SK-N-DZ (cell line): ENCODE measurements around the gene NXNL1.
A peak's percentile ranks its signal among the peaks of the same experiment; 100 is the strongest.
"Not testable (repeated sequence)": the region's sequence is repeated elsewhere in the genome, so short reads cannot be mapped to it uniquely, and the experiment has no call there.

Source experiments
- DNase-seq: peaks from one replicate; pipeline ENCODE4 v3.0.0-alpha.2; 2015; ENCODE audit warnings: low spot score

Gene NXNL1

DNA sequence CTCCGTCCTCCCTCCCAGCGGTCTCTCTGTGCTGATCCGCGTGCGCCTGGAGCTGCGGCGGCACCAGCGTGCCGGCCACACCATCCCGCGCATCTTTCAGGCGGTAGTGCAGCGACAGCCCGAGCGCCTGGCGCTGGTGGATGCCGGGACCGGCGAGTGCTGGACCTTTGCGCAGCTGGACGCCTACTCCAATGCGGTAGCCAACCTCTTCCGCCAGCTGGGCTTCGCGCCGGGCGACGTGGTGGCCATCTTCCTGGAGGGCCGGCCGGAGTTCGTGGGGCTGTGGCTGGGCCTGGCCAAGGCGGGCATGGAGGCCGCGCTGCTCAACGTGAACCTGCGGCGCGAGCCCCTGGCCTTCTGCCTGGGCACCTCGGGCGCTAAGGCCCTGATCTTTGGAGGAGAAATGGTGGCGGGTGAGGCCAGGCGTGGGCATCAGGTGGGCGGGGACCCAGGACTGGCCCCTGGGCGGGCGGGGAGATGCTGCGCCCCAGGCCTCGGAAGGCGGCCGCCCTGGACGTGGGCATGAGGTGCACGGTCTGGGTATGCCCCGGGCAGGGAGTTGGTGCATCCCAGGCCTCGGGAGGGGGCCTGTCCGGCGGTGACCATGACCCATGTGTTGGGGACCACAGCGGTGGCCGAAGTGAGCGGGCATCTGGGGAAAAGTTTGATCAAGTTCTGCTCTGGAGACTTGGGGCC lies 26.0 kb upstream of the NXNL1 start:
- DNase-seq = no peak

DNA sequence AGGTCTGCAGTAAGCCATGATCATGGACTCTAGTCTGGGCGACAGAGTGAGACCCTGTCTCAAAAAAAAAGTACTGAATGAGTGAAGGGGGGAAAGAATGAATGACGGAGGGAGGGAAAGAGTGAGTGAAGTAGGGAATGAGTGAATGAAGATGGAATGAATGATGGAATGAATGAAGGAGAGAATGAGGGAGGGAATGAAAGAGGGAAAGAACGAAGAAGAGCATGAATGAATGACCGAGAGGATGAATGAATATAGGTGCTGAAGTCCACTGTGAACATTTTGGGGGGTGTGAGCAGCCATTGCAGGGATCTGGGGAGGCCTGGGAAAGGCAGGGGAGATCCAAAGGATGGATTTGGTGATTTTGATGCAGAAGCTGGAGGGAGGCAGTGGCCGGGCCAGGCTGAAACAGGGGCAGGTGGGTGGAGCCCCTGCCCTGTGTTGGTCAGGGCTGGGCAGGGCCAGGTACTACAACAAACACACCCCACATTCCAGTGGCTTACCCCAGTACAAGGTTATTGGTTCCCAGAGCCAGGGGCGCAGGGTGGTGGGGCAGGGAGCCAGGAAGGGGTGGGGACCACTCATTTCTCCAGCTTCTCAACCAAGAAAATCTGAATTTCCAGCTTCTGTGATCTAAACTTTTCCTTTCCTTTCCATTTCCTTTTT lies 23.9 kb upstream of the NXNL1 start:
- DNase-seq = no peak

DNA sequence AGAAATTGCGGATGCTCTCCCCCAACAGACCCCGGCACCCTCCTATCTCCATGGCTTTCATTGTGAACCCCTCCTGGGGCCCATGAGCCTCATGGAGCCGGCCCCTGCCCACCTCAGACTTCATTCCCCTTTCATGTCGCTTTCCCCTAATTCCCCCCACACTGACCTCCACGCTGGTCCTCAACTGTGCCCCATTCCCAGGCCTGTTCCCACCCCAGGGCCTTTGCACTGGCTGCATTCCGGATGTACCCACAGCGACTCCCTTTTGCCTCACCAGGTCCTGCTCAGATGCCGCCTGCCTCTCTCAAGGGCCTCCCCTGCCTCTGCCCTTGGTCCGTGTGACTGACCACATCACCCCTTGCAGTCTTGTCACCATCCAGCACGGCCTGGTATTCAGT lies 22.9 kb upstream of the NXNL1 start:
- DNase-seq = no peak

DNA sequence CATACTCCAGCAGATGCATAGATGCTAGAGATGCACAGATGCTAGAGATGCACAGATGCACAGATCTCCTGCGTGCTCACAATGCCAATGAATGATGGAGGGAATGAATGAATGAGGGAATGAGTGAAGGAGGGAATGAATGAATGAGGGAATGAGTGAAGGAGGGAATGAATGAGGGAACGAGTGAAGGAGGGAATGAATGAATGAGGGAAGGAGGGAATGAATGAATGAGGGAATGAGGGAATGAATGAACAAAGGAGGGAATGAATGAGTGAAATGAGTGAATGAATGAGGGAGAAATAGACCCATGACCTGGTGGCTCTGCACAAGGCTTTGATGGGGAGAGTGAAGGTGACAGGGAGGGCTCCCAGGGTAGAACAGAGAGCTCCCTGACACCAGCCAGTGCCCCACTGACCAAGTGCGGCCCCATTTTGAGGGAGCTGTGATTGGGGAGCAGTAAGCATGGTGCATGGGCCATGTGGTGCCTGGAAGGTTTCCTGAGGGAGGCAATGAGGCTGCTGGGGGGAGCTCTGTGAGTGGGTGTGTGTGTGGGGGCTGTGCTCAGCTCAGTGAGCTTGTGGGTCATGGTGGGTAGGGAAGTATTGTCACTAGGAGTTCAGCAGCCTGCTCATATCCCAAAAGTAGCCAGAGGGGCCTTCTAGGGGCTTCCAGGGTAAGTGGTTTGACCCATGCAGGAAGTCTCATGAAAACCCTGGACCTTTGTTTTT lies 22.3 kb upstream of the NXNL1 start:
- DNase-seq = no peak

DNA sequence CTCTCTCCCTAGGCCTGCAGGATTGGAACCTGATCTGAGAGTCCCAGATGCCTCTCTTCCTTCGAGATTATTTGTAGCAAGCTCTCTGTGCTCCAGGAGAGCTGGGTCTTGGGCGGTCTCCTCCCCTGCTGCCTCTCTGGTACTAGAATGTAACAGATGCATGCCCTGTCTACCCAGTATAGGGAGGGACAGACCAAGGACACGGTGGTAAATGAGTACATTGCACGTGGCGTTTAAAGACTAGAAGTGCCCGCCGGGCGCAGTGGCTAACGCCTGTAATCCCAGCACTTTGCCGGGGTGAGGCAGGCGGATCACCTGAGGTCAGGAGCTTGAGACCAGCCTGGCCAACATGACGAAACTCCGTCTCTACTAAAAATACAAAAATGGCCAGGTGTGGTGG lies 21.3 kb upstream of the NXNL1 start:
- no peak for DNase-seq

DNA sequence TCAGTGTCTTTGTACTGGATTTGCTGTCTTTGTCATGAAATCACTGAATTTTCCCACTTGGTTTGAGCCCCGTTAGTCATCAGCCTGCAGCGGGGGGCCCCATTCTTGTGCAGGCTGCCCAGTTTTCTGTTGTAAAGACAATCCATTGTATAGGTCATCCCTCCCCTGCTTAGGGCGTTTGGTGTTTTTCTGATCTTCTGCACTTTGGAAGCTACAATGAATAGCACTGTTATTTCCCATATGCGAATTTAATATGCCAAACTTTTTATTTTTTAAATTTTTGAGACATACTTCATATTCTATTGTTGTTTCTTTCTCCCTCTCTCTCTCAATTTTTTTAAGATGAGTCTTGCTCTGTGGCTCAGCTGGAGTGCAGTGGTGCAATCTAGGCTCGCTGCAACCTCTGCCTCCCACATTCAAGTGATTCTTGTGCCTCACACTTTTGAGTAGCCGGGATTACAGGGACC lies 18.6 kb upstream of the NXNL1 start:
- no peak for DNase-seq

DNA sequence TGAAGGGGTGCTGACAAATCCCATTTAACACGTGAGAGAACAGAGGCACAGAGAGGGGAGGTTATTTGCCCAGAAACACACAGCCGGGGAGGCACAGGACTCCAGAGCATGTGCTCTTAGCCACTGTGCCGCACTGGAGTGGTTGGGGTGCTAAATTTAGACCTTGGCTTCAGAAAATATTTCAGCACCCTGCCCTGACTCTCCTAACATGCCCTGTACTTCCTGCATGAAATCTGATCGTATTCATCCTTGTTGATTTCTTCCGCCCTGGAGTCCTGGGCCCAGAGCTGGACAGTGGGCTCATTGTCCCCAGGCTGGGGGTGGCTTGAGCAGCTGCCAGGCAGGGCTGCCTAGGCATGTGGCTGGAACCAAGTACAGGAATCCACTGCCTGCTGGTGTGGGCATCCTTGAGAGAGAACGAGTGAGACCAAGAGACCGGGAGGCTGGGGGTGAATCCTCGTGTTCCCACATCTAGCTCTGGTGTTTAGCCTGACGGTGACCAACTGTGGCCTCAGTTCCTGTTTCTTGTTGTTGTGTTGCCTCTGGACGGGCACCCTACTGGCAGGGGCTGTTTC lies 14.9 kb upstream of the NXNL1 start:
- DNase-seq = no peak

DNA sequence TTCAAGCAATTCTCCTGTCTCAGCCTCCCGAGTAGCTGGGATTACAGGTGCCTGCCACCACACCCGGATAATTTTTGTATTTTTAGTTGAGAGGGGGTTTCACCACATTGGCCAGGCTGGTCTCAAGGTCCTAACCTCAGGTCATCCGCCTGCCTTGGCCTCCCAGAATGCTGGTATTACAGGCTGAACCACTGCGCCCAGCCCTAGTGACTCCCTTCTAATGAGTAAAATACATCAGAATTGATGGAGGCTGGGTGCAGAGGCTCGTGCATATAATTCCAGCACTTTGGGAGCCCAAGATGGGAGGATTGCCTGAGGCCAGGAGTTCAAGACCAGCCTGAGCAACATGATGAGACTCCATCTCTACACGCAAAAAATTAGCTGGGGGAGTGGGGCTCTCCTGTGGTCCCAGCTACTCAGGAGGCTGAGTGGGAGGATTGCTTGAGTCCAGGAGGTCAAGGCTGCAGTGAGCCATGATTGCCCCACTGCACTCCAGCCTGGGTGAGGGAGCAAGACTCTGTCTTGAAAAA lies 14.3 kb upstream of the NXNL1 start:
- not testable (repeated sequence) for DNase-seq

DNA sequence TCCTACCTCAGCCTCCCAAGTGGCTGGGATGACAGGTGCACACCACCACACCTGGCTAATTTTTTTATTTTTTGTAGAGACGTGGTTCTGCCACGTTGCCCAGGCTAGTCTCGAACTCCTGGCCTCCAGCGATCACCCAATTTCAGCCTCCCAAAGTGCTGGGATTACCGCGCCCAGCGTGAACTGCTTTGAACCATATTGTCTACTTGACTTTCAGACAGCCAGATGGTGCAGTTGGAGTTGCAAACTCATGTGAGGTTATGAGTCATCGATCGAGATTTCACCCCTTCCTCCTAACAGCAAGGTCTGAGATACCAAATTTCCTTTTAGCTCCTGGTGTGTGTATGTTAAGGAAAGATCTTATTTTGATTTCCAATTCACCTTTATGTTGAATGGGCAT lies 12.3 kb upstream of the NXNL1 start:
- DNase-seq = no peak

DNA sequence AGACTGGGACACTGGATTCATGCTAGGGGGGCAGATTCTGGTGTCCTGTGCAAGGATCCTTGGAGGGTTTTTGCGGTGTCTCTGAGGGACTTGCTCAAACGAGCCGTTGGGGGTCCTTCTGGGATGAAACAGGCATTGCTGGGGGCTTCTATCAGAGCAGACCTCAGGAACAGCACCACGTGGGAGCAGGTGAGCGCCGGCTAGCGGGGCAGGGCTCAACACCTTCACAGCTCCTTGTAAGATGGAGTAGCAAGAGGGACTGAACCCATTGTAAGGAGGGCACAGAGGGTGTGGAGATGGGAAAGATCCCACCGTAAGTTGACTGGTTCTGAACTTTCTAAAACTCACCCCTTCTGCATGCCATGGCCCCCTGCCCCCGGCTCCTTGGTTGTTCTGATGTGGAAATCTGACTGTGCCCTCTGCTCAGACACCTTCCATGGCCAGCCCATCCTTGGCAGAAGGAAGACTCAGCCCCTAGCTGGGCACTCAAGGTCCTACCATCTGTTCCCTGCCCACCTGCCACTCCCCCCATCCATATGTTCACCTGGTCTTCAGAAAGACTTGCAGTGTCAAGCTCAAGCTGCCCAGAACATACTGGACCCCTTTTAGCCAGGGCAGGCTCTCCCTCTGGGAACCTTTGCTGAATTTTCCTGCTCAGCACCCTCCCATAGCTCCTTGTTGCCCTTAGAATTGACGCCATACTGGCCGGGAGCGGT lies 10.8 kb upstream of the NXNL1 start:
- DNase-seq = no peak

DNA sequence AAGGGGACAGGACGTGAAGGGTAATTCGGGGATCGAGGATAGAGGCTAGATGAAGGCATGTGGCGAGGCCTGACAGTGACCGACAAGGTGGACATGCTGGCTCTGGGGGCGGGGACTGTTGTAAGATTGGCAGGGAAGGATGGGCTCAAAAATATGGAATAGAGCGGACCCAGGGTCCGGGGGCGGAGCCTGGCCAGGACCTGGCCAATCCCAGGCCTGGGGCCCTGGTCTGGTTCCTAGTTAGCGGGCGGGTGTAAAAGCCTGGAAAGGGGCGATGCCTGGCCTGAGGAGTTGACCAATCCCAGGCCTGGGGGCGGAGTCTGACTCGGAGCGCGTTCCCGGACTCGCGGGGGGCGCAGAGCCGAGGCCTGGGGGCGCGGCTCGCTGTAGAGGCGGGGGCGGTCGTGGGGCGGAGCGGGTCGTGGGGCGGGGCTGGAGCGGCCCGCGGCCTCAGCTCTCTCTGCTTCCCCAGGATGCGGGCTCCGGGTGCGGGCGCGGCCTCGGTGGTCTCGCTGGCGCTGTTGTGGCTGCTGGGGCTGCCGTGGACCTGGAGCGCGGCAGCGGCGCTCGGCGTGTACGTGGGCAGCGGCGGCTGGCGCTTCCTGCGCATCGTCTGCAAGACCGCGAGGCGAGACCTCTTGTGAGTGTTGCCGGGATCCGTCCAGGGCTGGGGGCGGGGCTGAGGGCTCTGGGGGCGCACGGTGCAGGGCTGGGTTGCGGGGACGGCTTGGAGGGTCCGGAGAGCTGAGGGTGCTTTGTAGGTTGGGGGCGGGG lies 9.5 kb upstream of the NXNL1 start, which contains the start of gene SLC27A1:
SLC27A1 (plus strand) TSS at position 457 of the 774 bp plus-strand sequence; CDS start at position 474, 17 bp downstream.
- peak; percentile 99 for DNase-seq

DNA sequence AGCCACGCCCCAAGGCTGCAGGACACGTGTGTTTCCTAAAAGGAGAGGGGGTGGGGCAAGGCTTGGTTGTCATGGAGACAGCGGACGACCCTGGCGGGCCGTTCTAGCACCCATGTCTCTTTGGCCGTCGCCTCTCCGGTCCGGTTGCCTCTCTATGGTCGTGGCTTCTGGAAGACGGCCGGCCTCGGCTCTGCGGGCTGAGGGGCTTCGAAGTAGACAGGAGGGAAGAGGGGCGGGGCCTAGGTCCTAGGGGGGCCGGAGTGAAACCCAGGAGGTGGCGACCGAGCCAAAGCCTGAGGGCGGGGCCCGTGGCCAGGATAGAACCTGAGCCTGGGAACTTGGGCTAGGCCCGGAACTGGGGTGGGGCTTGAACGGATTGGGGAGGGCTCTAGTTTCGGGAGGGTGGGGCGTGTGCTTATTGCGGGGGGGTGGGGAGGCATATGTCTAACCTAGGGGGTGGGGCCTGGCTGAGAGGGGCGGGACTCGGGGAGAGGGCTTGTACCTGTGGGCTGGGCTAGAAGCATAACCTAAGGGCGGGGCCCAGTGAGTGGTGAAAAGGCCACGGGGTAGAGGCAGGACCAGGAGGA lies 8.8 kb upstream of the NXNL1 start:
- peak; percentile 87 for DNase-seq

DNA sequence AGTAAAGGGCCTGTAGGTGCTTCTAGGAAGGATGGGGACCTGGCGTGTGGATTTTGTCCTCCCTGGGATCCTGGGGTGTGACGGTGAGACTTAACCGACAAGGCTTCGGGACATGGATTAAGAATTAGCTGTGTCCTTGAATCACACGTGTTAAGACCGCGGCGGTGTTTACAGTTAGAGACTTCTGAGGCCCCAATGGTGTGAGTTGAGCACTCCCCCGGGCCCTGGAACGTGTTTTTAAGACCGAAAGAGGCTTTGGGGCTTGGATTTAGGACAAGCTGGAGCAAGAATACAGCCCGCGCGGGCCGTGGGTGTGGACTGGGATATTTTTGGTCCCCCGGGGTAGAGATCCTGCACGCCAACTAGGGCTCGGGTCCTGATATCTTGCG lies 8.4 kb upstream of the NXNL1 start:
- no peak for DNase-seq

DNA sequence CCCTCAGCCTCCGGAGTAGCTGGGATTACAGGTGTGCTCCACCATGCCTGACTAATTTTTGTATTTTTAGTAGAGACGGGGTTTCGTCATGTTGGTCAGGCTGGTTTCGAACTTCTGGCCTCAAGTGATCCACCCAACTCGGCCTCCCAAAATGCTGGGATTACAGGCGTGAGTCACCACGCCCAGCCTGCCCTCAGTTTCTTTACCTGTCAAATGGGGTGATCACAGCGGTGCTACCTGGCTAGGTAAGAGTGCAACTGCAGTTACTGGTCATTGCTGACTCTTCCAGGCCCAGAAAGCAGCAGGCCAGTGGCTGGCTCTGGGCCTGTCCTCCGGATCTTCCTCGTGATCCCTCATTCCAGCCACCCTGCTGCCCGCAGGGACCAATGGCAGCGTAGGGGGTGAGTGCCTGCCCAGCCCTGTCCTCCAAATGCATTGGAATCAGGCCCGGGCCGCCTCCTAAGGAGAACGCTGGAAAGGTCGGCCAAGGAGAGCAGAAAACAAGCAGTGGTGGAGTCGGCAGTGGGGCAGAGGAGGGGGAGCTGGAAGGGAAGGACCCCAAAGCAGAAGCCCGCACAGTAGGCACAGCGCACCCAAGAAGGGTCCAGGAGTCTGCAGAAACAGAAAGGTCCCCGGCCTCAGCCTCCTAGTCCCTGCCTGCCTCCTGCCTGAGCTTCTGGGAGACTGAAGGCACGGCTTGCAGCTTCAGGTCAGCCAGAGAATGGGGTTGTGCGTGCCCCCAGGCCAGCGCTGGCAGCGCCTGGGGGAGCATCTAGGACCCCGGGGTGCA lies 7.8 kb upstream of the NXNL1 start:
- DNase-seq = no peak

DNA sequence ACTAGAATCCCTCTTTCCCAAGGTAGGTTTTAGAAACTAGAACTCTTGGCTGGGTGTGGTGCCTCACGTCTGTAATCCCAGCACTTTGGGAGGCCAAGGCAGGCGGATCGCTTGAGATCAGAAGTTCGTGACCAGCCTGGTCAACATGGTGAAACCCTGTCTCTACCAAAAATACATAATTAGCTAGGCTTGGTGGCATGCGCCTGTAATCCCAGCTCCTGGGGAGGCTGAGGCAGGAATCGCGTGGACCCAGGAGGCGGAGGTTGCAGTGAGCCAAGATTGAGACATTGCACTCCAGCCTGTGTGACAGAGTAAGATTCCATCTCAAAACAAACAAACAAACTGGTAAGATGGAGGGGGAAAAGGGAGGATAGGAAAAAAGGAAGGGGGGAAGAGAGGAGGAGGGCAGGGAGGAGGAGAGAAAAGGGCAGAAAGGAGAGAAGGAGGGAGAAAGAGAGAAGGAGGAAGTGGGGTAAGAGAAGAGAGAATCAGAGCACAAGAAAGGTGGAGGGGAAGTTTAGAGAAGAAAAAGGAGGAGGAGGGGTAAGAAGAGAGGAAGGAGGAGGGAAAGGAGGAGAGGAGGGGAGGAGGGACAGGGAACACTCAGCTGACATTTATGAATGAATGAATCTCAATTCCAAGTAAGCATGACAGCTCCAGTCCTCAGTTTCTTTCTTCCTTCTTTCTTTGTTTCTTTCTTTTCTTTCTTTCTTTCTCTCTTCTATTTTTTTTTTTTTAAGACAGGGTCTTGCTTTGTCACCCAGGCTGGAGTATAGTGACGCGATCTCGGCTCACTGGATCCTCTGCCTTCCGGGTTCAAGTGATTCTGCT lies 7.0 kb upstream of the NXNL1 start:
- DNase-seq = no peak

DNA sequence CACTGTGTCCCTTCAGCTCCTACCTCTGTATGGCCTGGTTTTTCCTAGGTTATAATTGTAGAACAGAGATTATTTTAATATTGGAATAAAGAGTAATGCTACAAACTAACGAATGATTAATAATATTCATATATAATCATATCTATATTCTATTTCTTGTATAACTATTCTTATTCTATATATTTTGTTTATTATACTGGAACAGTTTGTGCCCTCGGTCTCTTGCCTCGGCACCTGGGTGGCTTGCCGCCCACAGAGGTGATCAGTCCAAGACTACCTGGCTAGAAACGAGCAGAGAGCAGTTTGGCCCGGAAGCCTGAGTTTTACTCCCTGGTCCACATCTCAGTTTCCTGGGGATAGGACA lies 5.7 kb upstream of the NXNL1 start:
- no peak for DNase-seq

DNA sequence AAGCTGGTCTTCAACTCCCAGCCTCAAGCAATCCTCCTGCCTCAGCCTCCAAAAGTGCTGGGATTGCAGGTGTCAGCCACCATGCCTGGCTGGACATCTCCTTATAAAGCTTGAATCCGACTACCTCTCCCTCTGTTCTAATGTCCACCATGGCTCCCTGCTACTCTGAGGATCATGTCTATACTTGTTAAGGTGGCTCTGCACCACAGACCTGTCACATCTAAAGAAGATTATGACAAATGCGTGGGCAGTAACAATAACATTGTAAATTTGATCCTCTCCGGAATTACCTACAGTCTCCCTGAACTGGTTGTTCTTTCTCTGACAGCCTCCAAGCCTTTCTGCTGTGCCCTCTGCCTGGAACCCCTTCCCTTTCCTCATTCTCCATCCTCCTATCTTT lies 1.8 kb downstream of the NXNL1 start:
- DNase-seq = no peak

DNA sequence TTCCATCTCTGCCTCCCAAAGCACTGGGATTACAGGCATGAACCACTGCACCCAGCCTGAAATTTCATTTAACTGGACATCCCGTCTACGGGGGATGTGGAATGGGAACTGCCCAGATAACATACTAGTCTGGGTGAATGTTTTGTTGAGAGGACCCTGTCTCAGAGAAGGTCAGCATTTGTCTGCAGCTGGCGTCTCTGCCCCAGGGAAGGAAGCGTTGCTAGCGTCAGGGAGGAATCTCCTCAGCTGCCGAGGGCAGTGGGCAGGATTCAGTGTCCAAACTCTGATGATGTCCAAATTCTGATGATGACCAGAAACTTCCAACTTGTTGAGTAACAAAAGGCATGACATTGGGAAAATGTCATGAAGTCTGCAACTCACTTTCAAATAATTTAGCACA lies 3.1 kb downstream of the NXNL1 start:
- DNase-seq = no peak

DNA sequence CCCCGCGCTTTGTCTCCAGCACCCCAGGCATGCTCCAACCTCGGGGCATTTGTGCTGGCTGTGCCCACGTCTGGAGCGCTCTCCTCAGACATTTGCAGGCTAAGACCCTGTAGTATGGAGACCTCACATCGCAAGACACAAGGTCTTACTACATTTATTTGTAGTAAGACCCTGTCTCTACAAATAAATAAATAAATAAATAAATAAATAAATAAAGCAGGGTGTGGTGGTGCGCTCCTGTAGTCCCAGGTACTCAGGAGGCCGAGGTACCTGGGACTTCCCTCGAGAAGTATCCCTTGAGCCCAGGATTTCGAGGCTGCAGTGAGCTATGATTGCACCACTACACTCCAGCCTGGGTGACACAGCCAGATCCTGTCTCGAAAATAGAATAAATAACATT lies 4.6 kb downstream of the NXNL1 start:
- no peak for DNase-seq
